ENCODE data around the gene HNRNPM.

DNA sequence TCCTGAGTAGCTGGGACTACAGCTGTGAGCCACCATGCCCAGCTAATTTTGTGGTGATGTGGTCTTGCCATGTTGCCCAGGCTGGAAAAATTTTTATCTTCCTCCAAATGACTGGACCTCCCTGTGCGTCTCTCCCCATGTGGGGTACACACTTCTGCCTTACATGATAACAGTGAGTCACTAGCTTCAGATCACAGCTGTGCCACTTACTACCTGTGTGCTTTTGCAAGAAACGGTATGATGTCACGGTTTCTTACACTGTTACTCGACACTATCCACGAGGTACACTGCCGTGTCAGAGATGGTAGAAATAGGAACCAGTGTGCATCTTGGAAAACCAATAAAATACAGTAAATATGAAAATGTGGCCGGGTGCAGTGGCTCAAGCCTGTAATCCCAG is 86.7 kb downstream of the HNRNPM start:
- TF ChIP-seq CTCF (IDR thresholded peaks at IDR 0.05) (no peak), EP300 (IDR thresholded peaks at IDR 0.05) (no peak), POLR2A (IDR thresholded peaks at IDR 0.05) (no peak)

Measured in ovary (tissue), 3 donors.